Left kidney (tissue), 8 donors: Measurements from ENCODE around the gene NDUFAF8. TPM values are rescaled to one million over a fixed set of nuclear protein-coding genes. Genes with fewer than 3 reads are reported as not detected.
A peak's percentile ranks its signal among the peaks of the same experiment; 100 is the strongest.

Experiments used
- DNase-seq: peaks from one replicate; pipeline ENCODE4 v3.0.0-alpha.2; 2013
- long read RNA-seq, 8 donors: transcript quantifications; one replicate each; lab custom pipeline, GENCODE V29; 2026
- polyA plus RNA-seq: library from polyadenylated mRNA; unstranded; fragments of 120-200 nt; gene quantifications from one replicate; pipeline ENCODE4 v1.2.1, GENCODE V29; 2013; ENCODE audit not compliant: insufficient read length

The NDUFAF8 gene, protein sequence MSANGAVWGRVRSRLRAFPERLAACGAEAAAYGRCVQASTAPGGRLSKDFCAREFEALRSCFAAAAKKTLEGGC
- 39.9 TPM for polyA plus RNA-seq
- long read RNA-seq, donor 1, transcript NDUFAF8-201 (3 exons, 615 nt): major isoform, 50 of 67 reads
- long read RNA-seq, donor 1, partial matches to known transcripts: 13 of 67 reads
- long read RNA-seq, donor 1, other reads (novel, unspliced or antisense): 0 of 67 reads
- long read RNA-seq, donor 2, transcript NDUFAF8-201 (3 exons, 615 nt): major isoform, 36 of 39 reads
- long read RNA-seq, donor 2, partial matches to known transcripts: 0 of 39 reads
- long read RNA-seq, donor 2, other reads (novel, unspliced or antisense): 0 of 39 reads
- long read RNA-seq, donor 3, transcript NDUFAF8-201 (3 exons, 615 nt): major isoform, 26 of 27 reads
- long read RNA-seq, donor 3, partial matches to known transcripts: 0 of 27 reads
- long read RNA-seq, donor 3, other reads (novel, unspliced or antisense): 0 of 27 reads
- long read RNA-seq, donor 4, transcript NDUFAF8-201 (3 exons, 615 nt): major isoform, 6 of 6 reads
- long read RNA-seq, donor 4, partial matches to known transcripts: 0 of 6 reads
- long read RNA-seq, donor 4, other reads (novel, unspliced or antisense): 0 of 6 reads
- long read RNA-seq, donor 5, transcript NDUFAF8-201 (3 exons, 615 nt): major isoform, 85 of 93 reads
- long read RNA-seq, donor 5, transcript NDUFAF8-202 (3 exons, 741 nt): minor isoform, 6 of 93 reads
- long read RNA-seq, donor 5, partial matches to known transcripts: 0 of 93 reads
- long read RNA-seq, donor 5, other reads (novel, unspliced or antisense): 0 of 93 reads
- long read RNA-seq, donor 6, transcript NDUFAF8-201 (3 exons, 615 nt): major isoform, 67 of 85 reads
- long read RNA-seq, donor 6, partial matches to known transcripts: 17 of 85 reads
- long read RNA-seq, donor 6, other reads (novel, unspliced or antisense): 0 of 85 reads
- long read RNA-seq, donor 7, transcript NDUFAF8-201 (3 exons, 615 nt): major isoform, 51 of 62 reads
- long read RNA-seq, donor 7, partial matches to known transcripts: 8 of 62 reads
- long read RNA-seq, donor 7, other reads (novel, unspliced or antisense): 0 of 62 reads
- long read RNA-seq, donor 8, transcript NDUFAF8-201 (3 exons, 615 nt): major isoform, 11 of 11 reads
- long read RNA-seq, donor 8, partial matches to known transcripts: 0 of 11 reads
- long read RNA-seq, donor 8, other reads (novel, unspliced or antisense): 0 of 11 reads

DNA sequence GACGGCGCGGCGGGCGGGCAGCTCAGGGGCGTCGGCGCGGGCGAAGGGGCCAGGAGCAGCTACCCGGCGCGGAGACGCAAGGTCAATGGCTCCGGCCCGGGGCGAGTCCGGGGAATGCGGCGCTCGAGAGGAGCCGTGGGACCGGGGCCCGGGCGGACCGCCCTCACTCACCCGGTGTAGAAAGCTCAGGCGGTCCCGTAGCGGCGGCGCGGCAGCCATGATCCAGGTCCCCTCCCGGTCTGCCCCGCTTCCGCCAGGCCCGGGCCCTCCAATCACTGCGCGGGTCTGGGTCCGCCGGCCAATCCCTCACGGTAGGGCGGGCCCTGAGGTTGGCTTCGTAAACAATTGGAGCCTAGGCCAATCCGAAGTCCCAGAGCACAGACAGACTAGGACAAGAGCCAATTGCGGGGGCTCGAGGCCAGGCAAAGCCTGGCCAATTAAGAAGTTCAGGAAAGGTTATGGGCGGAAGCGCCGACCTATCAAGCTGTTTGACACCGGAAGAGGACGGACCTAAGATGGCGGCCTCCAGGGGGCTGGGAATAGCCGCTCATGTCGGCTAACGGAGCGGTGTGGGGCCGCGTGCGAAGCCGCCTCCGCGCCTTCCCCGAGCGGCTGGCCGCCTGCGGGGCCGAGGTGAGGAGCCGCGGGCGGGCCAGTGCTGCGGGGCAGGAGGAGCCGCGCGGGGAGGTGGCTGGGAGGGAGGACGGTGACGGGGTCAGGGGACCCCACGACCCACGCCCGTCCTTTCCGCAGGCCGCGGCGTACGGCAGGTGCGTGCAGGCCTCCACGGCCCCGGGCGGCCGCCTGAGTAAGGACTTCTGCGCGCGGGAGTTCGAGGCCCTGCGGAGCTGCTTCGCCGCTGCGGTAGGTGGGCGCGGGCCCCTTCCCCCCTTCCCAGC lies at the start of gene NDUFAF8, which contains the start of gene TEPSIN:
NDUFAF8 (plus strand) TSS at position 504 of the 899 bp plus-strand sequence; CDS start at position 550, 46 bp downstream.
TEPSIN (minus strand) TSS at position 241 of the 899 bp plus-strand sequence; CDS start at position 219, 22 bp downstream.
- DNase-seq: peak; percentile 100

DNA sequence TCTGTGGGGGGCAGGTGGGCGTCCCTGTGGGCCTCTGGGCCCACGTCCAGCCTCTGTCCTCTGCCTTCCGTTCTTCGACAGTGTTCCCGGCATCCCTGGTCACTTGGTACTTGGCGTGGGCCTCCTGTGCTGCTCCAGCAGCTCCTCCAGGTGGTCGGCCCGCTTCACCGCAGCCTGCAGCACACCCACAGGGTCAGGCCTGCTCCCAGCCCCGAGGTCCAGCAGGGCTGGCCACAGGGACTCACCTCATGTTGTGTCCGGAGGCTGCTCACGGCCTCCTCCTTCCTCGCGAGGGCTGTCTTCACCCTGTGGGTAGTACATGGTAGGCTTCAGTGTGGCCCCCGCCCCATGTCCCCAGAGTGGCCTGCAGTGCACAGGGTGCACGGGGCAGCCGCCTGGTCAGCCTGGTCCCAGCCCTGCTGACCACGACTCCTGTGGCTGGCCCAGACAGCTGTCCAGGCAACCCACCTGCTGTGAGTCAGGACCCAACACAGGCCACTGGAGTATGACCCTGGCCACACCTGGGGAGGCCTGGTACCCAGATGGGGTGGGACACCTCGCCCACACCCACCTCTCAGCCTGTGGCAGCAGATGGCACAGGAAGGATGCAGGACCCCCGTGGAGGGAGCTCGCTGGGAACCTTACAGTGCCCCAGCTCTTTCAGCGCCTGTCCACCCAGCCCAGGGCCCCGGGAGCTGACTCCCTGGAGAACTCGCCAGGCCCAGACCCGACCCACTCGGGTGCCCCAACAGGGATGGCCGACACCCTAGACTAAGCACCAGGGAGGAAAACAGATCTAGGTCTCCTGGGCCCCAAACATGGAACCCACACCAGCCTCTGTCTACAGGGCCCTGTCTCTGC lies 49.2 kb upstream of the NDUFAF8 start:
- no peak for DNase-seq

DNA sequence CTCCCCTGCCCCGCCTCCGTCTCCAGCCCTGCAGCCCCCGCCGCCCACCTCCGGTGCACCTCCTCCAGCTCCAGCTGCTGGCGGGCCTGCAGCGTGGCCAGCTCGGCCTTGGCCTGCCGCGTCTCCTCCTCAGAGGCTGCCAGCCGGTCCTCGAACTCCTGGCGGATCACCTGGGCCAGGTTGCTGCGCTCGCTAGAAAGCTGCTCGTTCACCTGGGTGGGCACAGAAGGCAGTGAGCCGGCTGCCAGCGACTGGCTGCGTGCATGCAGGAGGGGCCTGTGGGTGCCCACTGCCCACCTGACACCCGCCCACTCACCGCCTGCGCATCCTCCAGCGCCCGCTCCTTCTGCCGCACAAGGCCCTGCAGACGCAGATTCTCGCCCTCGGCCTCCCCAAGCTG lies 48.5 kb upstream of the NDUFAF8 start:
- no peak for DNase-seq

DNA sequence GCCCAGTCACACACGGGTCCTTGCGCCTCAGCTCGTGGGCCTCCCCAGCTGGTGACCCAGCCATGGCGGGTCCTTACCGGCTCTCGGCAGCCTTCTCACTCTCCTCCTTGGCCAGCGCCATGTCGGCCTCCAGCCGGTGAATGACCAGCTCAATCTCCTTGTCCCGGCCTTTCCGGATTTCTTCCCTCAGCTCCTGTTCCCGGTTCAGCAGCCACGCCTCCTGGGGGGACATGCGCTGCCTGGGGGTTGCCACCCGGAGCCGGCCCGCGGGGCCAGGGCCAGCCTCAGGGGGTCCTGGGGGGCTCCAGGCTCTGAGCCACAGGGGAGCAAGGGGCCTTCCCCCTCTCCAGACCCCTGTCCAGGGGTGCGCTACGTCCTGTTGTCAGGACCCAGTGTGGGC lies 48.0 kb upstream of the NDUFAF8 start:
- DNase-seq: no peak

DNA sequence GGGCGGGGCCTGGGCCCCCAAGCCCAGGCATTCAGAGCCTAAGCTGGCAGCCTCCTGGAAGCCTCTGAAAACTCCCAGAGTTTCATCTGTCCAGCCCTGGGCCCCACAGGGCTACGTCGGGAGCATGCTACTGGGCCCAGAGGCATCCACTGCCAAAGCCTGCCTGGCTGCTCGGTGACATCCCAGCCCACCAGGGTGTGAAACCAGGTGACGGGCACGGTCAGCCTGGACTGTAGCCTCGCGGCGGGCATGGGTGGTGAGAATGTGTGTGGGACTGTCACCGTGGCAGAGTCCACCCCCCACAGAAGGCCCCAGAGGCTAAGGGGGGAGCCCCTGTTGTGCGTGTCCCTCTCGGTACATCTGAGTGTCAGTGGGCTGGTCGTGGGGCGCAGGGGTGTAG lies 47.5 kb upstream of the NDUFAF8 start:
- no peak for DNase-seq

DNA sequence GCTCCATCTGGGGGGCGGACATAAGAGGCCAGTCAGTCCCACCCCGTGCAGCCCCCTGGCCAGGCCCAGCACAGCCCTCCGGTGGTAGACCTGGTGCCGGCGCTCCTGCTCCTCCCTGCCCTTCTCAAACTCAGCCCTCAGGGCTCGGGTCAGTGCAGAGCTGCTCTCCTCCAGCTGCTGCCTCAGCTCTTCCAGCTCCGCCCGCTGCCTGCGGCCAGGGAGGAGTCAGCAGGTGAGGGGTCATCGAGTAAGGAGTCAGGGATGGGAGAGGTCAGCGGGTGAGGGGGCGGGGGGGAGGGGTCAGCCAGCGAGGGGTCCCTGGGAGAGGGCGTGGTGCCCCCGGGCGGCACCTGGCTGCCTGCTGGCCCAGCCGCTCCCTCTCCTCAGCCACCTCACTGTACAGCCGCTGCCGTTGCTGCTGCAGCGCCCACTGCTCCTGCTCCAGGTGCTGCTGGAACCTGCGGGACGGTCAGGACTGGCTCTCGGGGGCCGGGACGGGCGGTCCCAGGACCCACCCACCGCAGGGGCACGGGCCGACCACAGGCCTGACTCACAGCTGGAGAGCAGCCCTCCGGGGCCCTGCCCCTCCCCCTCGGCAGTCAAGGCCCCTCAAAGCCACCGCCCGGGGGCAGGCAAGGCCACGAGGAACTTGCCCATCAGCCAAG lies 46.6 kb upstream of the NDUFAF8 start:
- DNase-seq: no peak

DNA sequence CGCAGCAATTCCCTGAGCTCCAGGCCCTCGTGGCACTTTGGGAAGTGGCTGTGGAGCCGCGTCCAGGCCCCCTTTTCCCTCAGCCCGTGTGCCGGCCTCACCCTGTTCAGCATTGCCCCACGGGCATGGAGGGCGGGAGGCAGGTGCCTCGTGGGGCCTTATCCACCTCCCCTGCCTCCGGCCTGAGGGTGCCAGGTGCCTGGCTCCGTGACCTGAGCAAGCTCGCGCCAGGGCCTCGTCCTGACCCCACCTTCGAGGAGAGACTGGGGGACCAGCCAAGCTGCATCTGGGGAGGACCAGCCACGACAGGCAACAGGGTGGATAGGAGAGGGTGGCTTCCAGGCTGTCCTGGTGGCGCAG lies 46.1 kb upstream of the NDUFAF8 start:
- DNase-seq: no peak

DNA sequence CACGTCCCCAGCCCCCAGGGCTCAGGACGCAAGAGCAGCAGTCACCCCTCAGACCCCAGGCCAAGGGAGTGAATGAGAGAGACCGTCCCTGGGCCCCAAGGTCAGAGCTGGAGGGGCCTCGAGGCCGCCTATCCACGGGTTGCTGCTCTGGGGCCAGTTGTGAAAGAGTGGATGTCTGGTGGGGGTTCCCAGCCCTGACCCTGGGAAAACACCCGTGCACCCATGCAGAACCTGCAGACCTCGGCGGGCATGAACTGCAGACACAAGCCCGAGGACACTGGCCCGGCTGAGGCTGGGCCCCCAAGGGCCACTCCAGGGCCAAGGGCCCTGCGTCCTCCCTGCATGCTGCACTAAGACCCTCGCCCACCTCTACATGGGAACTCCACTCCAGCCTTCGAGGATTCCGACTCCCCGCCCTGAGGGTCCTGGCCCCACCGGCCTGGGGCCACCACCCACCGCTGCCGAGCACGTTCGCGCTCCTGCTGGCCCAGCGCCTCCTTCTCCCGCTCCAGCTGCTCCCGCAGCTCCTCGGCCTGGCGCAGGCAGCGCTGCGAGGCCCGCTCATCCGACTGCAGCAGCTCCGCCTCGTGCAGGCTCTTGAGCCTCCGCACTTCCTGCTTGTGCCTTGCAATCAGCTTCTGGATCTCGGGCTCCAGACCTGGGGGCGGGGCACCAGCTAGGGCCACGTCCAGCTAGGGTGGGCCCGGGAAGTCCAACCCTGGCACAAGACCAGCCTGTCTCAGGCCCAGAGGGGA lies 45.5 kb upstream of the NDUFAF8 start:
- peak; percentile 24 for DNase-seq

DNA sequence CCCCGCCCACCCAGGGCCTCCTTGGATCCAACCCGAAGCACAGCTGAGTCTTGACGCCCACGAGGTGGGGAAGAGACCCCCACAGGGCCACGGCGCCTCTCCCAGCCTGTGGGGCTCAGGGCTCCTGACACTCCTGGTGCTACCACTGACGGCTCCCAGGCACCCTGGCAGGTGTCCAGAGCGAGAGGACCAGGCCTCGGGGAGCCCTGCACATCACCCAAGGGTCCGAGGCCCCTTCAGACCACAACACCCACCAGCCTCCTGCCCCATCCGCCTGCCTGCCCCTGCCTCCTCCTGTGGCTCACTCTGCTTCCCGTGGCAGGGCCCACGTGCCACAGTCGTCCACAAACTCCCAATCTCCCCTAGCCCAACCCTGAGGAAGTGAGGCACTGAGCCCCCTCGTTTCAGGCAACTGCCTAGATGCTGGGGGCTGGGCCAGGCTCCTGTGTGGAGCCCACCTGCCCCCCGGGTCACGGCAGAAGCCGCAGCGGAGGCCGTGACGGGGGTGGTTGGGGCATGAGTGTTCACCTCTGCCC lies 44.8 kb upstream of the NDUFAF8 start:
- no peak for DNase-seq

DNA sequence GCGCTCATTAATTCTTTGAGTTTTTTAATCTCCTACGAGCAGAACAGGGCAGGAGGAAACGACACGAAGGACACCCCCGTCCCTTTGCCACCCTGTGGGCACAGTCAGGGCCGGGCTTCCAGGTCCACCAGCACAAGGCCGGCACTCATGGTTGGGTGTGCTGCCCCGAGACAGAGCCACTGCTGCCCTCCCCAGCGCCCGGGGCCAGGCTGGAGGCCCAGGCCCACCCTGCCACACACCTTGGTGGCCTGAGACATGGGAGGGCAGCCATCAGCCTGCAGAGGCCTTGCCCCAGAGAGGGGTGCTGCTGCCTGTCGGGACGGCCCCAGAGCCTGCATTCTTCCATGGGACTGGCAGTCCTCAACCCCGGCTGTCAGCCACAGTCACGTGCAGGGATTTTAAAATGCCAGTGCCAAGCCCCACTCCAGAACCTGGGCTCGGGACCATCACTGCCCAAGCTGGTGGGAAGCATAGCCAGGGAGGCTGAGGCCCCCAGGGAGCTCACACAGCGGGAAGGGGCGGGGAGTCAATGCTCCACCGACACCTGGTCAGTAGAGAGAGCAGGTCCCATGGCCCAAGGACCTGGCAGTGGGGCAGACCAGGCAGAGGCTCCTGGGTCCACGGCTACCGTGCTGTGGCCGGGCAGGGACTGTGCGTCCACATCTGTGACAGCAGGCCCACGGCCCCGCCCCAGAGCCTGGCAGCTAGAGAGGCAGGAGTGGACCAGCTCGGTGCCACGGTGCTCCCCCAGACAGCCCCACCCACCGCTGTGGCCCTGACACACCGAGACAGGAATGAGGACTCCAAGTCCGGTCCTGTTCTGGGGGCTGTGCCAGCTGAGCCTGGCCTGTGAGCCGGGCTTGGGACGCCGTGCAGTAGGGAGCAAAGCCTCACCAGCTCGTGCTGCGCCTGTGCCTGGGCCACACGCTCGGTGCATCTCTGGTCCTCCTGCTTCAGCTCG lies 43.9 kb upstream of the NDUFAF8 start:
- DNase-seq: no peak

DNA sequence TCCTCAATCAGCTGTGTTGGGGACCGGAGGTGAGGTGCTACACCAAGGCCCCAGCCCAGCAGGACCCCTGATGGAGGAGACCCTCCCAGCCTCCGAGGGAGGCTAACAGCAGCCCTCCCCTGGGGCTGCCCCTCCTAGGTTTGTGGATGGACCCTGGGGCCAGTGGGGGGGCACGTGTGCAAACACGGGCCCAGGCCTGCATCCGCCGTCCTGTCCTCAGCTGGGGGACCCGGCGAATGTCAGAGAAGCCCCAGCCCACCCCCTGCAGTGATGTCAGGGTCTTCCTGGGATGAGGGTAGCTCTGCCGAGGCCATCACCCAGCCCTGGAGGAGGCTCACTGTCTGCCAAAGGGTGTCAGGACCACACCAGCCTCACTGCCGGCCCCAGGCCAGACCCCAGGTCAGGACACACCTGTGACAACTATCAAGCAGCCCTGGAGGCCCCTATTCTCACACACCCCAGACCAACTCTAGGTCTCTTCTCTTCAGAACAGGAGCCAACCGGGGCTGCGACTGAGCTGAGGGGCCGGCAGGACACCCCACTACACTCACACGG lies 43.1 kb upstream of the NDUFAF8 start:
- DNase-seq: no peak

DNA sequence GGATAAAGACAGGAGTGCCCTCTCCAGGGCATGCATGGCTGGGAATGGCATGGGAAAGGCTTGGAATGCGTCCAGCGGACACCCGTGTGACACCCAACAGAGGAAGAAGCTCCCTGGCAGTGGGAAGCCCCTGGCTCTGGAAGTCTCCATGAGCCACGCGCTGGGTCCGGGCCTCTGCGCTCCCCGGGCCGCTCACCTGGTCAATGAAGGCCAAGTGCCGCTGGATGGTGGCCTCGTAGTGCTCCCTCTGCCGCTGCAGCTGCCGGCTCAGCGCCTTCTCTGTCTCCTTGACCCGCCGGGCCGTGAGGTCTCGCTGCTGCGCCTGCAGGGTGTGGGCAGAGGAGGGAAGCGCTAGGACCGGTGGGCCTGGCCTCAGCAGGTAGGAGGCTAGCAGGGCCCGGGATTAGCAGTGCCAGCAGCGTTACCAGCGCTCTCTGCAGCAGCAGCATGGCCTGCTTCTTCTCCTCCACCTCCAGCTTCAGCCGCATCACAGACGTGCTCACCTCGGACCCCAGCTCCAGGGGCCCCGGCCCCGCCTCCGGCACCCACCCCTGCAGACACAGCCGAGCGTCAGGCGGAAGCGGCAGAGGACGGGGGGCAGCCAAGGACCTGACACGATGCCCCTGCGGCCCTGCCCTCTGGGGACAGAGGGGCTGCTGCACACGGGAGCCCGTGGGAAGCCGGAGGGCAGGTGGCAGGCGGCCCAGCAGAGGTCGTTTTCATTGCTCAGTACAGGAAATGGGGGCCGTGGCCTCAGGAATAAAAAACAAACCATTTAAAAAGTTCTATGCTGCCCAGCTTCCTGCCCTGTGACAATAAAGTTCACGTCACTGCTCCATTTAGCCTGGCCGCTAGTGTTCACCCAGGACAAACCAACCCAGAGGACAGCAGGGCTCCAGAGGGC lies 42.4 kb upstream of the NDUFAF8 start:
- no peak for DNase-seq

DNA sequence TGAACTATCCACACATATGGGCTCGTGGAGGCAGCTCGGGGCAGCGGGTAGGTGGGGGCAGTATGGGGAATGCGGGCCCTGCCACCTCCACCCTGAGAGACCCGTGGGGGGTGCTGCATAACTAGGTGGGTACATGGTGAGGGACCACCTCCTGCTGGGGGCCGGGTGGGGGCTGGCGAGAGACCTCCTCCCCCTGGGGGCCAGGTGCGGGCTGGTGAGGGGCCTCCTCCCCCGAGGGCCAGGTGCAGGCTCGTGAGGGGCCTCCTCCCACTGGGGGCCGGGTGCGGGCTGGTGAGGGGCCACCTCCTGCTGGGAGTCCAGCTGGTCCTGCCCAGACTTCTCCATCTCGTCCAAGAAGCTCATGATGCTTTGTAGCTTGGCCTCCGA lies 41.7 kb upstream of the NDUFAF8 start:
- no peak for DNase-seq

DNA sequence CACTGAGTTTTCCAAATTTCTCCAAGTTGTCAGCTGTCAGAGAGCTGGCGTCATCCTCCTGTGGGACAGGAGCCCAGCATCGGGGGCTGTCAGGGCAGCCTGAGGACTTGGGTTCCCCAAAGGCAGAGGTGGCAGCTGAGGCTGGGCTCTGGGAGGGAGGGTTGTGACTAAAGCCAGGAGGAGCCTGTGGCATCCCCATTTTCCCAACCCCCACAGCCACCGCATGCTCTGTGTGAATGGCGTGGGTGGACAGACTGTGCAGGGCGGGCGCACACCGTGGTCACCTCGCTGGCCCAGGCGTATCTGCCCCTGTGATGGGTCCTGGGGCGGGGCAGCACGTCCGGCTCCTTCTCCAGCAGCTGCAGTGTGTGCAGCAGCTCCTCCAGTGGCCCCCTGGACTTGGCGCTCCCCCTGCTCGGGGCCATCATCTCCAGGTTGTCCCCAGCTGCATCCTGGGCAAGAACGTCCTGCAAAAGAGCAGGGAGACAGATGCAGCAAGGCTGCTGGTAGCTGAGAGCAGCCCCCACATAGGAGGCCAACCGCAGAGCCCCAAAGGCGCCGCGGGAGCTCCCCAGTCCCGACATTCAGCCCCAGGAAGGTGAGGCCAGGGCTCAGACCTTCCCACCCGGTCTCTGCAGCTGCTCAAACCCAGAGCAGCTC lies 41.2 kb upstream of the NDUFAF8 start:
- DNase-seq: no peak

DNA sequence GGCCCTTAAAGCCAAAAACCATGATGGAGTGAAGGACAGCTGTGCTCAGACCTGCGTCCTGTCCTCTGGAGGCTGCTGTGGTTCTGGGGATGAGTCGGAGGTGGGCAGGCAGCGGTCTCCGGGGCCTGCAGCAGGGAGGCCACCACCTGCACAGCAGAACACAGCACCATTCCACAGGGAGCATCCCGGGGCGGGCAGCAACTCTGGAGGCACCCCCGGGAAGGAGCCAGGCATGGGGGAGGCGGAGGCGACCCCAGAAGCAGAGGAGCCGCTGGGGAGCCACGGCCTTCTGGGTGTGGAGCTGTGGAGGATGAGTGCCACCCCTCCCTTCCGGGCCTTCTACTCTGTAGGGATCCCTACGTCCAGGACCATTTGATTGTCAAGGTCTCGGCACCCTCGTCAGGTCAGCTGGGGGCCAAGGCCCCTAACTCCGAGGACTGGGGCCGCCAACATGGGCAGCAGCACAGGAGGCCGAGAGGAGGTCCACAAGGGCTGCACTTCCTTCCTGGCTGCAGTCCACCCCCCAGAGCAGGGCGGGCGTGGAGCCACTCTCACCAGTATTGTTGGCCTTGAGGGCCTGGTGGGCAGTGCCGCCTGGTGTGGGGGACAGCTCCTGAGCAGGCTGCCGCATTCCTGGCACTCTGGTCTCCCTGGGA lies 40.2 kb upstream of the NDUFAF8 start:
- DNase-seq: no peak
